Measurements from ENCODE around the gene DAPL1. TPM values are rescaled to one million over a fixed set of nuclear protein-coding genes. Genes with fewer than 3 reads are reported as not detected.
"Not testable (repeated sequence)": the region's sequence is repeated elsewhere in the genome, so short reads cannot be mapped to it uniquely, and the experiment has no call there.

The DAPL1 gene
- total RNA-seq, 1 donor from 2014 or later, result not detected

DNA sequence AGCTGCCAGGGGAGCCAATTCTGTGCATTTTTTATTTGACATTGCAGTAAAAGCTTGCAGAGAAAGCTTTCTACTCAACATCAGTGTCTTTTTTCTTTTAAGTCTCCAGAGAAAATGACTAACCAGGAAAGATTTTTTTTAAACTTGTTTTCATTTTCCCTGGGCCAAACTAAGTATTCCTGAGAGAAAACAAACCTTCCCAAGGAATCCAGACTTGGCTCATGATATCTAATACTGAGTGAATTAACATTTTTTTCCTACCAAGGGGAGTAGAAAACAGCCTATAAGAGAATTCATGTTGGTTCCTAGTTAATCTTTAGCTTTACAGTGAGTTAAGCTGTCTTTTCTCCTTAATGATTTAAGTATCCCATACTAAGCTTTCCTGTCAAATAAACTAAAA lies 46.7 kb downstream of the DAPL1 start:
- H3K4me3 Mint-ChIP-seq, result no peak overlapping the region
- peaks cover 6% of the 10 kb centered on the region for H3K4me1 Mint-ChIP-seq
- DNase-seq (ENCODE audit: low read depth, low spot score), result no peak
- TF ChIP-seq, protein P1, sequence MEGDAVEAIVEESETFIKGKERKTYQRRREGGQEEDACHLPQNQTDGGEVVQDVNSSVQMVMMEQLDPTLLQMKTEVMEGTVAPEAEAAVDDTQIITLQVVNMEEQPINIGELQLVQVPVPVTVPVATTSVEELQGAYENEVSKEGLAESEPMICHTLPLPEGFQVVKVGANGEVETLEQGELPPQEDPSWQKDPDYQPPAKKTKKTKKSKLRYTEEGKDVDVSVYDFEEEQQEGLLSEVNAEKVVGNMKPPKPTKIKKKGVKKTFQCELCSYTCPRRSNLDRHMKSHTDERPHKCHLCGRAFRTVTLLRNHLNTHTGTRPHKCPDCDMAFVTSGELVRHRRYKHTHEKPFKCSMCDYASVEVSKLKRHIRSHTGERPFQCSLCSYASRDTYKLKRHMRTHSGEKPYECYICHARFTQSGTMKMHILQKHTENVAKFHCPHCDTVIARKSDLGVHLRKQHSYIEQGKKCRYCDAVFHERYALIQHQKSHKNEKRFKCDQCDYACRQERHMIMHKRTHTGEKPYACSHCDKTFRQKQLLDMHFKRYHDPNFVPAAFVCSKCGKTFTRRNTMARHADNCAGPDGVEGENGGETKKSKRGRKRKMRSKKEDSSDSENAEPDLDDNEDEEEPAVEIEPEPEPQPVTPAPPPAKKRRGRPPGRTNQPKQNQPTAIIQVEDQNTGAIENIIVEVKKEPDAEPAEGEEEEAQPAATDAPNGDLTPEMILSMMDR (conservative IDR thresholded peaks at IDR 0.05), result no peak
- H3K27me3 Mint-ChIP-seq (ENCODE audit: low read depth), result peaks cover 7% of the 10 kb centered on the region
- no peak overlapping the region for H3K27ac Mint-ChIP-seq (ENCODE audit: unreplicated experiment)
- no peaks in the 10 kb centered on the region for H3K36me3 Mint-ChIP-seq (ENCODE audit: low read depth)
- H3K9me3 Mint-ChIP-seq, result peaks cover 2% of the 10 kb centered on the region

DNA sequence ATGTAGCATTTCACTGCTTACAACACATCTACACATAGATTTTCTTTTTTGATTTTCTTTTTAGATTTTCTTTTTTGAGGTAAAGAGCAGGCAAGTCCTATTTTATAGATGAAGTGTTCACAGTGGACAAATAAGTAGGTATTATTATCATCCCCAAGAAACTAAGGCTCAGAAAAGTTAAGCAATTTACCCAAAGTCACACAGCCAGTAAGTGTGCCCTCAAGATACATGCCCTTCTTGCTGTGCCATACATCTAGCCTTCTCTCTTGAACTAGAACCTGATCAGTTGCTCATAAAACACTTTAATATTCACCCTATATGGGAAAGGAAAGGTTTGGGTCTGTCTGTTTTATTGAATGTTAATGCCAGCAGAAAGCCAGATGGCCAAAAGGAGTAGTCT lies 50.3 kb downstream of the DAPL1 start:
- H3K27ac Mint-ChIP-seq (ENCODE audit: unreplicated experiment), result no peak overlapping the region
- TF ChIP-seq, protein P1 (conservative IDR thresholded peaks at IDR 0.05), result no peak
- peaks cover 2% of the 10 kb centered on the region for H3K9me3 Mint-ChIP-seq
- DNase-seq (ENCODE audit: low read depth, low spot score), result no peak
- H3K27me3 Mint-ChIP-seq (ENCODE audit: low read depth), result peaks cover 5% of the 10 kb centered on the region
- H3K36me3 Mint-ChIP-seq (ENCODE audit: low read depth), result no peaks in the 10 kb centered on the region
- H3K4me3 Mint-ChIP-seq, result no peak overlapping the region
- peaks cover 6% of the 10 kb centered on the region for H3K4me1 Mint-ChIP-seq

DNA sequence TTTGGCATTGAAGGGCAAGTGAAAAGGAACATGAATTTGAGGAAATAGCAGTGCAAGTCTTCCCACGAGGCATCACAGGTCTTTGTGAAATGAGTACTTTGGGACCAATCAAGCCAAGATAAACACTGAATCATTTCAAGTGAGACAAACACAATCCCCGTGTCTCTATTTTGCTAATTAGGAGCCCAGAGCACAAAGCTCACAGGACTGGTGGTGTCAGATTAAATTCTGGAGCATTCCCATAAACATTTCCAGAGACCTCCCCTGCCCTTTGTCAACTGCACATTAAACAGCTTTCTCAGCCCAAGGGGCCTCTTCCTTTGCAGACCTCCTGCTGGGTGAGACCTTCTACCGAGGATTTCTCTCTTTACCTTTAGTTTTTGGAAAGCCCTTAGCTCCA lies 50.7 kb downstream of the DAPL1 start:
- TF ChIP-seq, protein P1 (conservative IDR thresholded peaks at IDR 0.05), result no peak
- DNase-seq (ENCODE audit: low read depth, low spot score), result no peak
- no peaks in the 10 kb centered on the region for H3K36me3 Mint-ChIP-seq (ENCODE audit: low read depth)
- H3K27me3 Mint-ChIP-seq (ENCODE audit: low read depth), result peaks cover 3% of the 10 kb centered on the region
- H3K4me3 Mint-ChIP-seq, result no peak overlapping the region
- no peak overlapping the region for H3K27ac Mint-ChIP-seq (ENCODE audit: unreplicated experiment)
- peaks cover 6% of the 10 kb centered on the region for H3K4me1 Mint-ChIP-seq
- peaks cover 2% of the 10 kb centered on the region for H3K9me3 Mint-ChIP-seq

DNA sequence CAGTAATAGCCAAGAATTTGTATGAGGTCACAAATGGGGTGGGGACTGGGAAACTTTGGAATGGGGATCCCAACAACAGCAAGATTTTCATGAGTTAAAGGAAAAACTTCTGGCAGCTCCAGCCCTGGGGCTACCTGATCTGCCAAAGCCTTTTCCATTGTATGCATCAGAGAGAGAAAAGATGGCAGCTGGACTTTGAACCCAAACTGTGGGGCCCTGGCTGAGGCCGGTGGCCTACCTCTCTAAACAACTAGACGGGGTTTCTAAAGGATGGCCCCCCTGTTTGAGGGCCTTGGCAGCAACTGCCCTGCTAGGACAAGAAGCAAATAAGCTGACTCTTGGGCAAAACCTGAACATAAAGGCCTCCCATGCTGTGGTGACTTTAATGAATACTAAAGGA lies 52.4 kb downstream of the DAPL1 start:
- not testable (repeated sequence) for H3K4me3 Mint-ChIP-seq; H3K27me3 Mint-ChIP-seq (ENCODE audit: low read depth); DNase-seq (ENCODE audit: low read depth, low spot score); H3K4me1 Mint-ChIP-seq; H3K9me3 Mint-ChIP-seq; H3K36me3 Mint-ChIP-seq (ENCODE audit: low read depth); H3K27ac Mint-ChIP-seq (ENCODE audit: unreplicated experiment)

DNA sequence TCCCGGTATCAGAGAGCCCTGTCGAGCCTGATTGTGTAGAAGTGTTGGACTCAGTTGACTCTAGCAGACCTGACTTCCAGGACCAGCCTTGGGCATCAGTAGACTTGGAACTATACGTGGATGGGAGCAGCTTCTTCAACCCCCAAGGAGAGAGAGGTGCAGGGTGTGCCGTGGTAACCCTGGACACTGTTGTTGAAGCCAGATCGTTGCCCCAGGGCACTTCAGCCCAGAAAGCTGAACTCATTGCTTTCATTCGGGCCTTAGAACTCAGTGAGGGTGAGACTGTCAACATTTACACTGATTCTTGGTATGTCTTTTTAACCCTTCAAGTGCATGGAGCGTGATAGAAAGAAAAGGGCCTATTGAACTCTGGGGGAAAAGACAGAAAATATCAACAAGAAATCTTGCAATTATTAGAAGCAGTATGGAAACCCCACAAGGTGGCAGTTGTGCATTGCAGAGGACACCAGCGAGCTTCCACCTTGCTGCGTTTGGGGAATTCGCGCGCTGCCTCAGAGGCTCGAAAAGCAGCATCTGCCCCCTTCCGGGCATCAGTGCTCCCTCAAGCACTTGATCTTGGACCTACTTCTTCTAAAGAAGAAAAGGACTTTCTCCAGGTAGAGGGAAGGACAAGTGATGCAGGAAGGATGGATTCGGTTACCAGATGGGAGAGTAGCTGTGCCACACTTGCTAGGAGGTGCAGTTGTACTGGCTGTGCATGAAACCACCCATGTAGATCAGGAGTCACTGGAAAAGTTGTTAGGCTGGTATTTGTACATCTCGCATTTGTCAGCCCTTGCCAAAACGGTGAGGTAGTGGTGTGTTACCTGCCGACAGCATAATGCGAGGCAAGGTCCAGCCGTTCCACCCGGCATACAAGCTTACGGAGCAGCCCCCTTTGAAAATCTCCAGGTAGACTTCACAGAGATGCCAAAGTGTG lies 53.2 kb downstream of the DAPL1 start:
- H3K36me3 Mint-ChIP-seq (ENCODE audit: low read depth); DNase-seq (ENCODE audit: low read depth, low spot score); H3K9me3 Mint-ChIP-seq; H3K4me3 Mint-ChIP-seq; H3K27me3 Mint-ChIP-seq (ENCODE audit: low read depth); H3K4me1 Mint-ChIP-seq; H3K27ac Mint-ChIP-seq (ENCODE audit: unreplicated experiment): not testable (repeated sequence)

DNA sequence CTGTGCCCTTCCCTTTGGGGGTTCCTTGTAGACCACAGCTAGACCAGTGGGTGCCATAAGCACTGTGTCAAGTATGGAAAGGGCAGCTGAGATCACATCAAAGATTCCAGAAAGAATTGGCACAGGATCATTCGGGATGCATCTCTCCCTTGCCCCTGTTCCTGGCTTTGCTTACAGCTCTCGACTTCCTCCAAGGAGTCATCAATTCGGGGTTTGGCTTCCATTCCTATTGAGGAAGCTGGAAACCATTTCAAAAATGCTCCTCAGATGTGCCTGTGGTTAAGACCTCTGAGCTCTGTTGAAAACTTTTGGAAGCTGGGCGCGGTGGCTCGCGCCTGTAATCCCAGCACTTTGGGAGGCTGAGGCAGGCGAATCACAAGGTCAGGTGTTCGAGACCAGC lies 65.1 kb downstream of the DAPL1 start:
- not testable (repeated sequence) for H3K27ac Mint-ChIP-seq (ENCODE audit: unreplicated experiment); DNase-seq (ENCODE audit: low read depth, low spot score); H3K36me3 Mint-ChIP-seq (ENCODE audit: low read depth); H3K27me3 Mint-ChIP-seq (ENCODE audit: low read depth); H3K4me1 Mint-ChIP-seq; H3K4me3 Mint-ChIP-seq
- H3K9me3 Mint-ChIP-seq, result peaks cover 15% of the 10 kb centered on the region

DNA sequence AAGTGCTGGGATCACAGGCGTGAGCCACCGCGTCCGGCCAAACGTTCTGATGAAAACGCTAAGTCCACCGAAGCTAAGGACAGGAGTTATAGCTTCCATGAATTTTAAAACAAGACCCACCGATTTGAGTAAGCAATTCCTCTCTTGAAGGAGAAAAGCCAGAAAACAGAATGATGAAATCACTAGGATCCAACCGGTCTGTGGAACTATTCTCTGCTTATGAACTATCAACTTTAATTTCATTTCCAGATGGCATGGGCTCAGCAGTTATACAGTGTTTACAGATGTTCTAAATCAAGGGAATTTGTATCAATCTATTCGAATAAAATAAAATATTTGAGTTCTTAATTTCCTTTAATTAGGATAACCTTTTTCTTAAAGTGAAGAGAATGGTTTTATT lies 66.5 kb downstream of the DAPL1 start:
- H3K27ac Mint-ChIP-seq (ENCODE audit: unreplicated experiment); H3K36me3 Mint-ChIP-seq (ENCODE audit: low read depth); H3K4me1 Mint-ChIP-seq; DNase-seq (ENCODE audit: low read depth, low spot score); H3K4me3 Mint-ChIP-seq; H3K27me3 Mint-ChIP-seq (ENCODE audit: low read depth): not testable (repeated sequence)
- H3K9me3 Mint-ChIP-seq, result peaks cover 15% of the 10 kb centered on the region

DNA sequence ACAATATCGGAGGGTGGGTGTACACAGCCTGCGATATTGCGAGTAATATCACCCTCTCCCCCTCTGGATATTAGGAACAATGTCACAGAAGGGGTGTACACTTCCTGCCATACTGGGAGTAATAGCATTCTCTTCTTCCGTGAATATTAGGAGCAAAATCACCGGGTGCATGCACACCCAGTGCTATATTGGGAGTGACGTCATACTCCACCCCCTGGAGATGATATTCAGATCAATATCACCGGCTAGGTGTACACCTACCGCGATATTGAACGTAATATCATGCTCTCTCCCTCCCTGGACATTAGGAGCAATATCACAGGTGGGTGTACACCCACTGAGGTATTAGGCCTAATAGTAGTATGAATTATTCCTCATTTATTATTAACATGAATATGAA lies 70.4 kb downstream of the DAPL1 start:
- not testable (repeated sequence) for H3K27me3 Mint-ChIP-seq (ENCODE audit: low read depth); H3K9me3 Mint-ChIP-seq

More for the DNA sequence above, 70.4 kb downstream of the DAPL1 start:
- not testable (repeated sequence) for DNase-seq (ENCODE audit: low read depth, low spot score); H3K36me3 Mint-ChIP-seq (ENCODE audit: low read depth); H3K27ac Mint-ChIP-seq (ENCODE audit: unreplicated experiment); H3K4me3 Mint-ChIP-seq
- H3K4me1 Mint-ChIP-seq, result peaks cover 28% of the 10 kb centered on the region
